ENCODE measurements around the gene CDK1. TPM values are rescaled to one million over a fixed set of nuclear protein-coding genes. Genes with fewer than 3 reads are reported as not detected.

The CDK1 gene
- total and polyA plus RNA-seq, 2 donors (not counting 1 experiment from before 2014, with no cell fraction given) = 0.54 to 0.71 TPM

DNA sequence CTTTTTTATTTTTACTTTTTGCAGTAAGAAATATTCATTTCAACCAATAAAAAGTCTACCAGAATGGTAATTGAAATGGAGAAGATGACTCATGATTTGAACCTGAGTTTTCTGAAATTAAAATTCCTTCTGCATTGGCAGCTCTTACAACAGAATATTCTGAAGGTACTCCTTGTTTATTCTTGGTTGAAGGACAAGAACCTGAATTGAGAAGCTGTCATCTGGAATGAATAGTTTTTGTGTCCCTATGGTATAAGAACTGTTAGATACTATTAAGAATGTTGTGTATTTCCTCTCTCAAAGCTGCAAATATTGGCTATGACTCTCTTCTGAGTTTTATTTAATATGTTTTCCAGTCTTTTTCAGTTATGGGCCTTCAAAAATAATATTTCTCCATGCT lies 56.1 kb downstream of the CDK1 start:
- CTCF ChIA-PET = interaction anchor here (0.7 kb wide), 1 partner anchor 188 kb away, joined by 3 read pairs; no protein-coding TSS in a partner anchor
- Histone ChIP-seq H4K20me1 (ENCODE audit: control insufficient read depth, insufficient read depth, low read length, poor library complexity, severe bottlenecking) (no peaks in the 10 kb centered on the region), H3K79me2 (ENCODE audit: control insufficient read depth, insufficient read depth, low read length) (no peaks in the 10 kb centered on the region), H2AFZ (ENCODE audit: insufficient read depth, low read depth, low read length, poor library complexity, severe bottlenecking) (no peak overlapping the region), H3K9ac (ENCODE audit: low read length) (no peak overlapping the region), H3K27me3 (replicated peaks in 1 of 4; ENCODE audit: control extremely low read depth in 1 of 4, control insufficient read depth in 3 of 4, insufficient read depth in 4 of 4, low read length in 3 of 4) (peaks cover 0 to 2% (median 0%) of the 10 kb centered on the region in 4 experiments), H3K4me2 (replicated peaks; ENCODE audit: low read depth, low read length, poor library complexity, severe bottlenecking) (no peak overlapping the region), H3K27ac (ENCODE audit: low read length in 2 of 2) (no peak overlapping the region), H3K4me3 (ENCODE audit: control extremely low read depth in 1 of 5, extremely low read depth in 1 of 5, insufficient read depth in 1 of 5, low read depth in 2 of 5, low read length in 4 of 5) (no peak overlapping the region), H3K36me3 (replicated peaks in 1 of 2; ENCODE audit: control extremely low read depth in 1 of 2, control insufficient read depth in 1 of 2, extremely low read depth in 1 of 2, insufficient read depth in 2 of 2, low read length in 1 of 2) (no peaks in the 10 kb centered on the region), H3K4me1 (ENCODE audit: control insufficient read depth in 2 of 2, insufficient read depth in 2 of 2, low read length in 2 of 2) (no peaks in the 10 kb centered on the region), H3K9me3 (ENCODE audit: control extremely low read depth in 1 of 3, control insufficient read depth in 2 of 3, insufficient read depth in 1 of 3, low read length in 2 of 3) (no peaks in the 10 kb centered on the region)
- Mint-ChIP-seq H3K4me3 (no peak overlapping the region), H3K27ac (no peak overlapping the region), H3K27me3 (peaks cover 3% of the 10 kb centered on the region), H3K9me3 (ENCODE audit: insufficient read depth) (no peaks in the 10 kb centered on the region), H3K4me1 (no peaks in the 10 kb centered on the region)
- TF ChIP-seq EZH2 (IDR thresholded peaks at IDR 0.05; ENCODE audit: borderline replicate concordance, insufficient read depth, low read depth, low read length, poor library complexity, severe bottlenecking) (no peak), CTCF (IDR thresholded peaks at IDR 0.05) (no peak)
- DNase-seq (no peak), ATAC-seq (ENCODE audit: low read depth) (no peak)
- POLR2A ChIA-PET = no interaction called here
- intact Hi-C loops (cut with micrococcal nuclease) = no loop called here

DNA sequence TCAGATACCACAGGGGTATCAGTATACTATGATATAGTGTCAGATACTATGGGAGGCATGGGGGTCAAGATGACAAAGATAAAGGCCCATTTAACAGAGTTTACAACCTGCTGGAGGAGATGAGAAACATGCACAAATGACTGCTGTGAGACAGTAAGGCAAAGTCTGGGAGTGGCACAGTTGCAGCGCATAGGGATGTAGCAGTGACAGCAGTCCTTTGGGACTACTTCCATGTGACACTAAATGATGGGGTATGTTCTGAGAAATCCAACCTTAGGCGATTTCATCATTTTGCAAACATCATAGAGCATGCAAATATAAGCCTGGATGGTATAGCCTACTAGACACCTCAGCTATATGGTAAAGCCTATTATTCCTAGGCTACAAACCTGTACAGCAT lies 56.8 kb downstream of the CDK1 start:
- CTCF ChIA-PET = interaction anchor here (1.4 kb wide), 1 partner anchor 15 kb away, joined by 3 read pairs; no protein-coding TSS in a partner anchor

More for the DNA sequence above, 56.8 kb downstream of the CDK1 start:
- POLR2A ChIA-PET = no interaction called here
- Mint-ChIP-seq H3K27me3 (peaks cover 3% of the 10 kb centered on the region), H3K27ac (no peak overlapping the region), H3K4me3 (no peak overlapping the region), H3K4me1 (no peaks in the 10 kb centered on the region), H3K9me3 (ENCODE audit: insufficient read depth) (no peaks in the 10 kb centered on the region)
- no peaks in the 10 kb centered on the region for H4K20me1 ChIP-seq (ENCODE audit: control insufficient read depth, insufficient read depth, low read length, poor library complexity, severe bottlenecking)
- 100% methylated on average over 1 of the region's 2 CpGs for WGBS (ENCODE audit: insufficient coverage)
- H3K9ac ChIP-seq (ENCODE audit: low read length) = no peak overlapping the region
- TF ChIP-seq CTCF (IDR thresholded peaks at IDR 0.05) = no peak
- TF ChIP-seq EZH2 (IDR thresholded peaks at IDR 0.05; ENCODE audit: borderline replicate concordance, insufficient read depth, low read depth, low read length, poor library complexity, severe bottlenecking) = no peak
- H3K79me2 ChIP-seq (ENCODE audit: control insufficient read depth, insufficient read depth, low read length) = no peaks in the 10 kb centered on the region
- DNase-seq (no peak), ATAC-seq (ENCODE audit: low read depth) (no peak)
- H3K4me1 ChIP-seq (ENCODE audit: control insufficient read depth in 2 of 2, insufficient read depth in 2 of 2, low read length in 2 of 2) = no peaks in the 10 kb centered on the region
- peaks cover 0 to 2% (median 0%) of the 10 kb centered on the region in 4 experiments for H3K27me3 ChIP-seq (replicated peaks in 1 of 4; ENCODE audit: control extremely low read depth in 1 of 4, control insufficient read depth in 3 of 4, insufficient read depth in 4 of 4, low read length in 3 of 4)
- intact Hi-C loops (cut with micrococcal nuclease) = no loop called here
- H3K27ac ChIP-seq (ENCODE audit: low read length in 2 of 2) = no peak overlapping the region
- no peaks in the 10 kb centered on the region for H3K9me3 ChIP-seq (ENCODE audit: control extremely low read depth in 1 of 3, control insufficient read depth in 2 of 3, insufficient read depth in 1 of 3, low read length in 2 of 3)
- no peak overlapping the region for H2AFZ ChIP-seq (ENCODE audit: insufficient read depth, low read depth, low read length, poor library complexity, severe bottlenecking)
- H3K4me2 ChIP-seq (replicated peaks; ENCODE audit: low read depth, low read length, poor library complexity, severe bottlenecking) = no peak overlapping the region
- H3K36me3 ChIP-seq (replicated peaks in 1 of 2; ENCODE audit: control extremely low read depth in 1 of 2, control insufficient read depth in 1 of 2, extremely low read depth in 1 of 2, insufficient read depth in 2 of 2, low read length in 1 of 2) = no peaks in the 10 kb centered on the region
- no peak overlapping the region for H3K4me3 ChIP-seq (ENCODE audit: control extremely low read depth in 1 of 5, extremely low read depth in 1 of 5, insufficient read depth in 1 of 5, low read depth in 2 of 5, low read length in 4 of 5)

Data from B cell (primary cell).